HEK293T (cell line): ENCODE results near the gene SYTL5.

Experiments
- BHLHE40 ChIP-seq: fragments of 450-650 bp; IDR thresholded peaks from 2 replicates; pipeline ENCODE4 v1.6.1; 2016; ENCODE audit warnings: mild to moderate bottlenecking, moderate library complexity, borderline replicate concordance
- ELF4 ChIP-seq: fragments of 450-650 bp; IDR thresholded peaks from 2 replicates; pipeline ENCODE4 v1.6.1; 2017; ENCODE audit warnings: antibody characterized with exemption
- HDGF ChIP-seq: fragments of 450-650 bp; IDR thresholded peaks from 2 replicates; pipeline ENCODE4 v1.6.1; 2017; ENCODE audit warnings: antibody characterized with exemption, borderline replicate concordance
- LEF1 ChIP-seq: fragments of 450-650 bp; IDR thresholded peaks from 2 replicates; pipeline ENCODE4 v1.6.1; 2017; ENCODE audit warnings: mild to moderate bottlenecking, borderline replicate concordance
- NFRKB ChIP-seq: fragments of 450-650 bp; IDR thresholded peaks from 2 replicates; pipeline ENCODE4 v1.6.1; 2016; ENCODE audit warnings: mild to moderate bottlenecking, moderate library complexity
- SP1 ChIP-seq: fragments of 450-650 bp; IDR thresholded peaks from 2 replicates; pipeline ENCODE4 v1.6.1; 2017
- SUZ12 ChIP-seq: fragments of 450-650 bp; IDR thresholded peaks from 2 replicates; pipeline ENCODE4 v1.6.1; 2016; ENCODE audit warnings: mild to moderate bottlenecking

- TF ChIP-seq ELF4, result no peak
- TF ChIP-seq BHLHE40, result no peak
- no peak for TF ChIP-seq SP1
- TF ChIP-seq NFRKB, result no peak
- TF ChIP-seq HDGF, result no peak
- TF ChIP-seq SUZ12, result no peak
- no peak for TF ChIP-seq LEF1
Observed at GRCh38 chrX:38156838-38157237, 150.5 kb downstream of the SYTL5 start.
